ENCODE measurements around the gene ZNF451.
"Not testable (repeated sequence)": the region's sequence is repeated elsewhere in the genome, so short reads cannot be mapped to it uniquely, and the experiment has no call there.

Gene ZNF451

DNA sequence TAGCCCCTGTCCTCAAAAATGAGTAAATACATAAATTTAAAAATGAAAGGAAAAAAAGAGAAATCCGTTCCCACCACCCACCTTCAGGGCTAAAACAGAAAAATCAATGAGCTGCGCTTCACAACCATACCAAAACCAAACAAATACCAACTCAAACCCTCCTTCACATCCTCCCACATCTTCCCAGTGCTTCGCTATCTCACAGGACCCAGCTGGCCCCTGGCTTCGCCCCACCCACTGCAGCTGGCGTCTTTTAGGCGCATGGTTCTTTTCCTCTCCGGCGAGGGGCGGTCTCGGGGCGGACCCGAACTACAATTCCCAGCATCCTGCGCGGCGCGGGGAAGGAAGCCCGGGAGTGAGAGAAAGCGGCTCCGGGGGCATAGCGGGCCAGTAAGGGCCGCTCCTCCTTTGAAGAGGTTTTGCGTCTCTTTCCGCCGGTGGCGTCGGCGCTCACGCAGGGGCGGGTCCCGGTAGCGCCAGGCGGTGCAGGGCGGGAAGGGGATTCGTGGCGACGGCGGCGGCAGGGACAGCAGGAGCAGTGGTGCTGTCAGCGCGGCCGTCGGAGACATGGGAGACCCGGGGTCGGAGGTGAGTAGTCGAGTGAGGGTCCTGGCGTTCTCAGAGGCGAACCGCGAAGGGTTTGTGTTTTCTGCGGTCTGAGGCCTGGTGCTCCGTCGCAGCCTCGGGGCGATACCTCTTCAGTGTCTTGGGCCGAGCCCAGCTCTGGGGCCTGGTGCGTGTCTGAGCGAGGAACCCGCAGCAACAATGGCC, at the start of gene ZNF451:
Gene ZNF451, plus strand, starts transcription at position 502 of the 771 bp plus-strand sequence. Its CDS starts 66 bp downstream, at position 568.
- H3K4me3 ChIP-seq (ENCODE audit: low read depth, low read length) = peak within 1 kb of the TSS; percentile 60
- DNase-seq (ENCODE audit: low read depth) = peak; percentile 99
- TF ChIP-seq, protein P1, sequence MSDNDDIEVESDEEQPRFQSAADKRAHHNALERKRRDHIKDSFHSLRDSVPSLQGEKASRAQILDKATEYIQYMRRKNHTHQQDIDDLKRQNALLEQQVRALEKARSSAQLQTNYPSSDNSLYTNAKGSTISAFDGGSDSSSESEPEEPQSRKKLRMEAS (IDR thresholded peaks at IDR 0.05; ENCODE audit: low read depth, low read length) = peak; percentile 13
- TF ChIP-seq, protein P2, sequence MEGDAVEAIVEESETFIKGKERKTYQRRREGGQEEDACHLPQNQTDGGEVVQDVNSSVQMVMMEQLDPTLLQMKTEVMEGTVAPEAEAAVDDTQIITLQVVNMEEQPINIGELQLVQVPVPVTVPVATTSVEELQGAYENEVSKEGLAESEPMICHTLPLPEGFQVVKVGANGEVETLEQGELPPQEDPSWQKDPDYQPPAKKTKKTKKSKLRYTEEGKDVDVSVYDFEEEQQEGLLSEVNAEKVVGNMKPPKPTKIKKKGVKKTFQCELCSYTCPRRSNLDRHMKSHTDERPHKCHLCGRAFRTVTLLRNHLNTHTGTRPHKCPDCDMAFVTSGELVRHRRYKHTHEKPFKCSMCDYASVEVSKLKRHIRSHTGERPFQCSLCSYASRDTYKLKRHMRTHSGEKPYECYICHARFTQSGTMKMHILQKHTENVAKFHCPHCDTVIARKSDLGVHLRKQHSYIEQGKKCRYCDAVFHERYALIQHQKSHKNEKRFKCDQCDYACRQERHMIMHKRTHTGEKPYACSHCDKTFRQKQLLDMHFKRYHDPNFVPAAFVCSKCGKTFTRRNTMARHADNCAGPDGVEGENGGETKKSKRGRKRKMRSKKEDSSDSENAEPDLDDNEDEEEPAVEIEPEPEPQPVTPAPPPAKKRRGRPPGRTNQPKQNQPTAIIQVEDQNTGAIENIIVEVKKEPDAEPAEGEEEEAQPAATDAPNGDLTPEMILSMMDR (IDR thresholded peaks at IDR 0.05; ENCODE audit: low read depth, low read length) = no peak
- TF ChIP-seq MYC (IDR thresholded peaks at IDR 0.05; ENCODE audit: low read depth, low read length) (no peak; the same call in 1 of the 2 replicates), POLR2A (IDR thresholded peaks at IDR 0.05; ENCODE audit: extremely low read depth, insufficient read length) (peak; percentile 77)

- DNase-seq (ENCODE audit: low read depth) = not testable (repeated sequence)
Observed at GRCh38 chr6:57044061-57044460, 45.9 kb upstream of the ZNF451 start.

DNA sequence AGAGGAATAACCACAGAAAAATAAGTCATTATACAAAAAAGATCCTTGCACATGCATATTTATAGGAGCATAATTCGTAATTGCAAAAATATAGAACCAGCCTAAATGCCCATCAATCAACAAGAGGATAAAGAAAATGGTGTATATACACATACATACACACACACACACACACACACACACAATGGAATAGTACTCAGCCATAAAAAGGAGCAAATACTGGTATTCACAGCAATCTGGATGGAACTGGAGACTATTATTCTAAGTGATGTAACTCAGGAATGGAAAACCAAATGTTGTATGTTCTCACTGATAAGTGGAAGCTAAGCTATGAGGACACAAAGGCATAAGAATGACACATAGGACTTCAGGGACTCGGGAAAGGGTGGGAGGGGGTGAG, 45.4 kb upstream of the ZNF451 start:
- TF ChIP-seq, protein P1 (IDR thresholded peaks at IDR 0.05; ENCODE audit: low read depth, low read length) = no peak
- TF ChIP-seq MYC (IDR thresholded peaks at IDR 0.05; ENCODE audit: low read depth, low read length) (no peak), POLR2A (IDR thresholded peaks at IDR 0.05; ENCODE audit: extremely low read depth, insufficient read length) (no peak)
- TF ChIP-seq, protein P2 (IDR thresholded peaks at IDR 0.05; ENCODE audit: low read depth, low read length) = no peak
- H3K4me3 ChIP-seq (ENCODE audit: low read depth, low read length) = no peak overlapping the region
- DNase-seq (ENCODE audit: low read depth) = no peak

More at GRCh38 chr6:57044061-57044460, 45.9 kb upstream of the ZNF451 start:
- H3K4me3 ChIP-seq (ENCODE audit: low read depth, low read length) = not testable (repeated sequence)

- peak; percentile 70 for TF ChIP-seq POLR2A (IDR thresholded peaks at IDR 0.05; ENCODE audit: extremely low read depth, insufficient read length)
- peak within 1 kb of the TSS; percentile 68 for H3K4me3 ChIP-seq (ENCODE audit: low read depth, low read length)
- DNase-seq (ENCODE audit: low read depth) = peak; percentile 97
Observed at GRCh38 chr6:57046332-57047256, 43.4 kb upstream of the ZNF451 start, which contains the start of gene KIAA1586. TSS of gene KIAA1586 (plus strand) at chr6:57046693. CDS start at chr6:57046756, 63 bp downstream.

- not testable (repeated sequence) for DNase-seq (ENCODE audit: low read depth); H3K4me3 ChIP-seq (ENCODE audit: low read depth, low read length)
Observed at GRCh38 chr6:57047257-57047585, 42.8 kb upstream of the ZNF451 start.

DNA sequence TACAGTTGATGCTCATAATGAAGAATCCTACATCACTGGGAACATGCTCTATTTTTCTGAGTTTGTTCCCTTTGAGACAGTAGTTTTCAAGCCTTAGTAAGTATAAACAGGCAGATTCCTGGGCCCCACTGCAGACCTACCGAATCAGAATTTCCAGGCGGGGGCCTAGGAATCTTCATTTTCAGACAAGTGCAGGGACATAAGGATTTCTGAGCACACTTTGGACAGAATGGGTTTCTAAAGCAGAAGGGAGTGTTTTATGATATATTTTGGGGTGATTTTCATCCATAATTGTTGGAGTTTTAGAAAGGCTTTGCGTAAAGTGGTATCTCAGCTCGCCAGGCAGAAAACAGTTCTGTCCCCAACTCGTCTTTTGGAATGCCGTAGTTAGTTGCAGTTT, 42.1 kb upstream of the ZNF451 start:
- peak overlapping the region; percentile 65 for H3K4me3 ChIP-seq (ENCODE audit: low read depth, low read length)
- DNase-seq (ENCODE audit: low read depth) = not testable (repeated sequence)

DNA sequence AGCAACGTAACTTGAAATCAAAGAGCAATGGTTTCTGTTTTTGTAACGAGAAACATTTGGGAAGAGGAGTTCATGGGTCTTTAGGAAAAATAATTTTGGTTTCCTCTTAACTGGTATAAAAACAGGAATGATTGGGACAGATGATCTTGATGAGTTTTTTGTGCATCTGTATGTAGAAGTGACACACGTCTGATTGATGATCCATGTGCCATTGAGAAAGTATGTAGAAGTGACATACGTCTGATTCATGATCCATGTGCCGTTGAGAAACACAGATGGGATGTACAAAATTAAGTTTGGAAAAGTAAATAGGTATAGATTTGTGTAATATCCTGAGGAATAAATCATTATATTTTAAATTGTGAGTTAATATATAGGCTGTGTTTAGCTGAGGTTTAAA, 41.4 kb upstream of the ZNF451 start:
- TF ChIP-seq POLR2A (IDR thresholded peaks at IDR 0.05; ENCODE audit: extremely low read depth, insufficient read length) = no peak
- TF ChIP-seq, protein P2 (IDR thresholded peaks at IDR 0.05; ENCODE audit: low read depth, low read length) = no peak
- TF ChIP-seq, protein P1 (IDR thresholded peaks at IDR 0.05; ENCODE audit: low read depth, low read length) = no peak
- no peak for TF ChIP-seq MYC (IDR thresholded peaks at IDR 0.05; ENCODE audit: low read depth, low read length)
- peak overlapping the region; percentile 65 for H3K4me3 ChIP-seq (ENCODE audit: low read depth, low read length)
- no peak for DNase-seq (ENCODE audit: low read depth)

DNA sequence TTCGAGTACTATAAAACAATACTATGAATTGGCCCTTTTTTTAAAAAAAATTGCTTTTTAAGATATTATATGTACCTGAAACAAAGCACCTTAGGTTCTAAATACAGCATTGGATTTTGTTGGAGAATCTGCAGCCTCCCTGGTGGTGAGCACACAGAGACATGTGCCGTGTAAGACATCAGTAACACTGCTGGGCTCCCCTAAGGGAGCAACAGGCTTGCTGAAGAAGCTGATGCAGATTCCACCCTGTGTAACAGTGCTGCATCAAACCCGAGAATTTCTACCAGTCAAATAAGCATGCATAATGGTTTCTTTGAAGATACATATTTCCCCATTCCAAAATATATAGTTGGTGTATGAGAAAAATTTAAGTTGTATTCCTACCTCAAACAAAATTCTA, 26.1 kb upstream of the ZNF451 start:
- no peak for TF ChIP-seq MYC (IDR thresholded peaks at IDR 0.05; ENCODE audit: low read depth, low read length)
- TF ChIP-seq, protein P1 (IDR thresholded peaks at IDR 0.05; ENCODE audit: low read depth, low read length) = no peak
- TF ChIP-seq, protein P2 (IDR thresholded peaks at IDR 0.05; ENCODE audit: low read depth, low read length) = no peak
- H3K4me3 ChIP-seq (ENCODE audit: low read depth, low read length) = no peak overlapping the region
- no peak for DNase-seq (ENCODE audit: low read depth)

All from NB4 (cell line).